Hippocampal formation (tissue), 2 donors: ENCODE measurements around the gene MIEF1.

ENCODE experiments used
- DNase-seq, 2 donors: peaks; one replicate each; lab custom pipeline; 2025; lab: John Stamatoyannopoulos, UW

Gene MIEF1

DNA sequence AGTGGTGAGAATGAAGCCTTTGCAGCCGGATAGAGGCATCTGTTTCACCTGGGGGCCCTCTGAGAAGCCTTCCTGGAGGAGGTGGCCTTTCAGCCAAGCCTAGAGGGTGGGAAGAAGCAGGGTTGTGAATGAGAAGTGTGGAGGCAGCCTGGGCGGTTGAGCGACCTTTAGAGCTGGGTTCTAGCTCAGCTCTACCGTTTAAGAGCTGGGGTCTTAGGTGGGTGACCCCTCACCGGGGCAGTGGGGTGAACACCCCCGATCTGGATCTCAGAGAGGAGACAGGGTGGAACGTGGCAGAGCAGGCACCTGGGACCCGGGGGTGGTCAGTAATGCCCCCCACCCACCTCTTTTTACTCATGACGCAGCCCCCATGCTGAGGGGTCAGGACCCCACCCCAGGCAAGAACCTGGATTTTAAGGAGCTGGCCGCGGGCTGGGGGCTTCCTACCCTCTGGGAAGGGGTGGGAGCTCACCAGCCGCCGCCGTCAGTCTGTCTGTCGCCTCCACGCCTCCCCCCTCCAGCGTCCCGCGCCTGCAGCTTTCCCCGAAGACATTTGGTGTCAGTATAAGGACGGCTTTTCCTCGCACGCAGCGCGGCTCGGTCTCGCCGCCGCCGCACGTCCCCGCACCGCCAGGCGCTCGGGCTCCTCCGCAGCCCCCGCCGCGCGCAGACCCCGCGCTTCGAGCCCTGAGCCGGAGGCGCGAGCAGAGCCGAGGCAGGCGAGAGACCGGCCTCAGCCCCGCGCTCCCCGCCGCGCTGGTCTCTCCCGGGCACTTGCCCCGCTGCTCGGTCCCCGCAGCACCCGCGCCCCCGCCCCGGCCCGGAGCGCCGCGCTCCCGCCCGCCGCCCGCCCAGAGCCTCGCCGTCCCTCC is 55.1 kb downstream of the MIEF1 start:
- DNase-seq = peak in 1 of 2 donors; percentile 27

- DNase-seq = no peak
These were observed 56.2 kb downstream of the MIEF1 start for GRCh38 chr22:39558254-39558727.

- DNase-seq = no peak
These were observed 56.9 kb downstream of the MIEF1 start for GRCh38 chr22:39558950-39559349.

DNA sequence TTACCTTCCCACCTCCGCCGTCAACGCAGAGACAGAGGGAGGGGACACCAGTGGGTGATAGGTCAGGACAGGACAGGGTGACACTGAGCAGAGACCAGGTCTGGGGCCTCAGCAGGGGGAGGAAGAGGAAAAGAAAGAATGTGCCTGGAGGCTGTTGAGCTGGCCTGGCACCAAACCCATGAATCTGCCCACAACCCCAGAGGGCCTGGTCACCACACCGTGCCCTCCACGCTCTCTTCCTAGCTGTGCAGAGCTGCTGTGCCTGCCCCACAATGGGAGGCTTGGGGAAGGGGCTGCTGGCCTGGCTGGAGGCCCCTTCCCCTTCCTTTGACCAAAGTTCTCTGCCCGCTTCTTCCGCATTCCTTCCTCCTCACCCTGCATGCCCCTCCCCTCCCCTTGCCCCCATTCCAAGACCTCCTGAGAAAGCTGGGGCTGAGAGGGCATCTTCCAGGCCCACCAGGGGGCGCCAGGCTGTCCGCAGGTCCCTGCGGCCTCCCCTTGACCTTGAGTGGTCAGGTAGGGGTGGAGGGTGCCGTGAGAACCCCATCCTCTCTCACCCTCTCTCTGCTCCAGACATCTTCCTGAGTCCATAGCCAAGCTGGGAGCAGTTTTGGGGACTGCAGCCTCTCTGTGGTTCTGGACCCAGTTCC is 57.5 kb downstream of the MIEF1 start:
- no peak for DNase-seq

GRCh38 chr22:39560127-39560526 is 58.0 kb downstream of the MIEF1 start:
- DNase-seq = no peak

DNA sequence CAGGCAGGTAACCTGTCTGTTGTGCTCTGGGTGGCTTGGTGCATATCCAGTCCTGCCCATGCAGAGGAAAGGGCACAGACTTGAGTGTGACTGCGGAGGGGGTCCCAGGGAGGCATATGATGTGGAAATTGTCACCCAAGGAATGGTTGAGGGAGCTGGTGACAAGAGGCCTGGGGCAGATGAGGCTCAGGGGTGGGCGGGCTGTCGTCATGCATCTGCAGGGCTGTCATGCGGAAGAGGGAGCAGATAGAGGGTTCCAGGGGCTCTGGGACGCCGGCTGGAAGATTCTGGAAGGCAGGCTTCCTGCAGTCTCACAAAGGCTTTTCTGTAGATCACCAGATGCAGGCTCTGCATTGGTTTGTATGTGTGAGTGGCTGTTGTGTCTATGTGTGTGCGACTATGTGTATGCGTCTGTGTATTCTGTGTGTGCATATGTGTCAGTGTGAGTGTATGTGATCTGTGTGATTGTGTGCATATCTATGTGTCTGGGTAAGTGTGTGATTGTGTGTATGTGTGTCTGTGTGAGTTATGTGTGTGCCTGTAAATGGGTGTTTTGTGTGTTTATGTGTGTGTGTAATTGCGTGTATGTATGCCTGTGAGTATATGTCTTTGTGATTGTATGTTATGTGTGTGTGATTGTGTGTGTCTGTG is 60.9 kb downstream of the MIEF1 start:
- DNase-seq = no peak

GRCh38 chr22:39563571-39564428 is 61.7 kb downstream of the MIEF1 start:
- no peak for DNase-seq

DNA sequence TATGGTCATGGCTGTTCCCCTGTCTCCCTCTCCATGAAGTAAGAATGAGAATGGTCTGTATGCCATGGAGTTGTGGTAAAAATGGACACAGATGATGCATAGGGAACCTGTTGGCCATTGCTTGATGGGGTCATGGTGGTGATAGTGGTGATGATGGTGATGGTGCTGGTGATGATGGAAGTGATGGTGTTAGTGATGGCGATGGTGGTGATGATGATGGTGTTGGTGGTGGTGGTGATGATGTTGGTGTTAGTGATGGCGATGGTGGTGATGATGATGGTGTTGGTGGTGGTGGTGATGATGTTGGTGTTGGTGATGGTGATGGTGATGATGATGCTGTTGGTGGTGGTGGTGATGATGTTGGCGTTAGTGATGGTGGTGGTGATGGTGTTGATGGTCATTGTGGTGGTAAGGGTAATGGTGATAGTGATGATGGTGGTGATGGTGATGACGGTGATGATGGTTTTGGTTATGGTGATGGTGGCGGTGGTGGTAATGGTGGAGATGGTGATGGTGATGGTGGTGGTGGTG is 63.4 kb downstream of the MIEF1 start:
- no peak for DNase-seq

DNA sequence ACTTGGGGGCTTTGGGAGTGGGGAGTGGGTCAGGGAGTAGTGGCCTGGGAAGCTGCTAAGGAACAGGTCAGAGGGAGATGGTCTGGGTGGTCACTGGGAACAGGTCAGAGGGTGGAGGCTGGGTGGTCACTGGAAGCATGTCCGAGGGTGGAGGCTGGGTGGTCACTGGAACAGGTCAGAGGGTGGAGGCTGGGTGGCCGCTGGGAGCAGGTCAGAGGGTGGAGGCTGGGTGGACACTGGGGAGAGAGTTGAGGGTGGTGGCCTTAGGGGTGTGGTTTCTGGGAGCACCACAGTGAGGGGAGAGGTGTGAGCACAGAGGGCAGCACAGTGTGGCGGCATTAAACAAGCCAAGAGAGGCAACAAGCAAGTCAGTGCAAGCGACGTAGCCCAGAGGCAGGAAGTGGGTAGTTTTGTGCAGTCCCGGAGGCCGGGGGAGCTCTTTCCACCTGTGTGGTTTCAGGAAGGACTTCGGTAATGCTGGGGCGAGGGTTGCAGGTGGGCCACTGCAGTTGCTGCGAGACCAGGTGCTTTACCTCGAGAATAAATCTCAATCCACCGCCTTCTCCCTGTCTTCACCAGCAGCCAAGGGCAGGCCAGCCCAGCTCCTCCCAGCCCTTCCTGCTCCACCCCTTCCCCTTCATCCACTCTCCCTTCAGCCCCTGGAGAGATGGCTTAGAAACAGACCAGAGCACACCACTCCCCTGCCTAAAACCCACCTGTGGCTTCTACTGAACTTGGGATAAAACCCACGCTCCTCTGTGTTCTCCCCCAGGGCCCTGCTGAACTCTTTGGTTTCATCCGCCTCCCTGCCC is 65.3 kb downstream of the MIEF1 start:
- no peak for DNase-seq
